HepG2 (cell line): Measurements from ENCODE around the gene PDRG1. TPM values are rescaled to one million over a fixed set of nuclear protein-coding genes. Genes with fewer than 3 reads are reported as not detected.

Source experiments
- ATAC-seq: fragments of 200-7000 bp; cut with Tn5 transposase; 3 replicates; pipeline ENCODE4 v1.9.1; 2020; ENCODE audit warnings: mild to moderate bottlenecking, moderate library complexity
- BruUV-seq: library from RNA; stranded (reverse); fragments of 400-500 nt; replicated peaks from 2 replicates; lab custom pipeline; 2021; lab: Mats Ljungman, UMichigan
- CTCF ChIA-PET: fragments of 300-600 bp; formaldehyde crosslinking; extraction: SDS; loops from one replicate; lab custom pipeline; 2021; ENCODE audit warnings: low total read pairs, inconsistent platforms, low intra/inter-chr PET ratio; lab: Yijun Ruan, JAX
- POLR2A ChIA-PET: fragments of 350-600 bp; sonication (Branson Sonifier 250); formaldehyde crosslinking; loops from one replicate; lab custom pipeline; 2020; ENCODE audit warnings: antibody characterized with exemption, inconsistent platforms; lab: Yijun Ruan, JAX
- DNase-seq: peaks from one replicate; pipeline ENCODE4 v3.0.0-alpha.2; 2015; ENCODE audit warnings: low spot score
- FAIRE-seq: peaks from 3 replicates; lab custom pipeline; 2011; peaks lifted over from hg19 to GRCh38; lab: Jason Lieb, UNC
- H2AFZ ChIP-seq: one replicate; pipeline ENCODE4 v1.6.1; 2011; ENCODE audit warnings: low read length, inconsistent platforms
- H3K27ac ChIP-seq: fragments of 300-600 bp; 3 replicates; pipeline ENCODE4 v1.8.0; 2011; ENCODE audit warnings: mixed run types, mild to moderate bottlenecking, mixed read lengths, low read length, inconsistent platforms; ENCODE audit not compliant: insufficient read depth; ENCODE audit errors: extremely low read length
- H3K27me3 ChIP-seq, 2 experiments: fragments of 200-600 bp in 1 of 2; 2 replicates in 1 of 2; 3 replicates in 1 of 2; pipeline versions ENCODE4 v1.6.0 to v1.8.0; 2011; ENCODE audit warnings: low read length in 2 of 2, mild to moderate bottlenecking in 2 of 2, moderate library complexity in 2 of 2, inconsistent platforms in 1 of 2; ENCODE audit not compliant: insufficient read depth in 2 of 2, control insufficient read depth in 1 of 2
- H3K36me3 ChIP-seq, 2 experiments: fragments of 200-600 bp in 1 of 2; replicated peaks in 1 of 2; 2 replicates in 1 of 2; 3 replicates in 1 of 2; pipeline versions ENCODE4 v1.5.1 to v1.8.0; 2011; ENCODE audit warnings: low read length in 2 of 2, inconsistent platforms in 1 of 2; ENCODE audit not compliant: insufficient read depth in 2 of 2, control insufficient read depth in 1 of 2
- H3K4me1 ChIP-seq: 2 replicates; pipeline ENCODE4 v1.5.1; 2012; ENCODE audit warnings: low read length, inconsistent platforms; ENCODE audit not compliant: insufficient read depth
- H3K4me2 ChIP-seq: 2 replicates; pipeline ENCODE4 v1.6.0; 2011; ENCODE audit warnings: low read depth, low read length, inconsistent platforms
- H3K4me3 ChIP-seq, 3 experiments: fragments of 200-600 bp in 1 of 3; sonication (generic), shearing (Covaris generic) in 1 of 3; replicated peaks in 1 of 3; 2 replicates each; pipeline ENCODE4 v1.5.1; 2011 to 2016; ENCODE audit warnings: low read length in 3 of 3, inconsistent platforms in 2 of 3, low read depth in 2 of 3, mild to moderate bottlenecking in 2 of 3, control low read depth in 1 of 3, mixed read lengths in 1 of 3; ENCODE audit not compliant: insufficient read depth in 1 of 3
- H3K79me2 ChIP-seq: one replicate; pipeline ENCODE4 v1.6.1; 2011; ENCODE audit warnings: low read length, inconsistent platforms; ENCODE audit not compliant: insufficient read depth
- H3K9ac ChIP-seq: 2 replicates; pipeline ENCODE4 v1.6.0; 2011; ENCODE audit warnings: mild to moderate bottlenecking, low read depth, low read length, inconsistent platforms; ENCODE audit not compliant: insufficient read depth
- H3K9me3 ChIP-seq: 2 replicates; pipeline ENCODE4 v1.5.1; 2012; ENCODE audit warnings: mild to moderate bottlenecking, low read length
- H4K20me1 ChIP-seq: 2 replicates; pipeline ENCODE4 v1.6.0; 2011; ENCODE audit warnings: inconsistent platforms, mild to moderate bottlenecking, low read length, moderate library complexity; ENCODE audit not compliant: insufficient read depth
- ELF4 ChIP-seq: sonication (generic); formaldehyde crosslinking; IDR thresholded peaks from 2 replicates; pipeline ENCODE4 v1.5.0; 2020; ENCODE audit warnings: missing genetic modification reagents, mild to moderate bottlenecking, moderate library complexity, borderline replicate concordance
- MEIS2 ChIP-seq: sonication (generic); formaldehyde crosslinking; IDR thresholded peaks from 2 replicates; pipeline ENCODE4 v1.9.0; 2021; ENCODE audit warnings: mild to moderate bottlenecking, missing genetic modification reagents
- SP5 ChIP-seq: IDR thresholded peaks from 2 replicates; pipeline ENCODE4 v1.6.1; 2016; ENCODE audit warnings: low read depth, borderline replicate concordance
- ZBTB21 ChIP-seq: sonication (generic); formaldehyde crosslinking; IDR thresholded peaks from 2 replicates; pipeline ENCODE4 v1.4.0; 2020; ENCODE audit warnings: missing genetic modification reagents
- ZBTB8A ChIP-seq: sonication (generic); formaldehyde crosslinking; IDR thresholded peaks from 2 replicates; pipeline ENCODE4 v1.4.0; 2020; ENCODE audit warnings: mild to moderate bottlenecking, low read depth, missing genetic modification reagents, borderline replicate concordance
- ZFP82 ChIP-seq: sonication (generic); formaldehyde crosslinking; IDR thresholded peaks from 2 replicates; pipeline ENCODE4 v1.5.1; 2020; ENCODE audit warnings: mild to moderate bottlenecking, missing genetic modification reagents, borderline replicate concordance
- ZNF430 ChIP-seq: sonication (generic); formaldehyde crosslinking; IDR thresholded peaks from 2 replicates; pipeline ENCODE4 v1.9.0; 2021; ENCODE audit warnings: mild to moderate bottlenecking, missing genetic modification reagents
- ZNF557 ChIP-seq: sonication (generic); formaldehyde crosslinking; IDR thresholded peaks from 2 replicates; pipeline ENCODE4 v1.4.0; 2020; ENCODE audit warnings: missing genetic modification reagents
- ZNF652 ChIP-seq: IDR thresholded peaks from 2 replicates; pipeline ENCODE4 v1.6.1; 2016; ENCODE audit warnings: low read depth, borderline replicate concordance
- WGBS: methylation state at CpG from one replicate; pipeline ENCODE4 v1.1.6; 2017; ENCODE audit warnings: low lambda C conversion rate; 5-methylcytosine and 5-hydroxymethylcytosine counted together
- in situ Hi-C: cut with HindIII; loops from 2 replicates; pipeline ENCODE4 v1.10.0; 2017; ENCODE audit warnings: low pct_unique_long_range_greater_than_20kb; ENCODE audit not compliant: extremely low pct_ligation_motif_present
- intact Hi-C: fragments of 100-400 bp; cut with micrococcal nuclease; formaldehyde crosslinking; loops from one replicate; pipeline ENCODE4 v1.10.0; 2022; ENCODE audit not compliant: unreplicated experiment
- polyA plus RNA-seq, 8 experiments: library from polyadenylated mRNA; depleted of rRNA in 3 of 8; stranded (reverse) in 7 of 8; unstranded in 1 of 8; fragments of >200 nt; fragmentation: Illumina TruSeq in 4 of 8; extraction: Trizol in 4 of 8; gene quantifications; 2 replicates each; pipeline versions ENCODE4 v1.2.1 to v1.2.3, GENCODE V29; 2011 to 2016; ENCODE audit warnings: low read depth in 4 of 8, missing spikeins in 1 of 8, mixed read lengths in 1 of 8; ENCODE audit not compliant: insufficient read depth in 1 of 8
- total RNA-seq, 5 experiments: library from RNA; depleted of rRNA; stranded (reverse); fragments of >200 nt; fragmentation: Illumina TruSeq; extraction: Trizol; gene quantifications; 2 replicates each; pipeline ENCODE4 v1.2.3, GENCODE V29; 2016; ENCODE audit warnings: low read depth in 1 of 5
- TF ChIP-seq, protein P1 (sequence below): sonication (generic); formaldehyde crosslinking; IDR thresholded peaks from 2 replicates; pipeline ENCODE4 v1.4.0; 2020; ENCODE audit warnings: mild to moderate bottlenecking, missing genetic modification reagents

Gene PDRG1
- total and polyA plus RNA-seq, 2 of the 13 experiments (the other 11 are each of a cell fraction or from before 2014, with no cell fraction given), result 16.6 to 18.0 TPM

GRCh38 chr20:31919410-31920155 lies 32.3 kb downstream of the PDRG1 start (continued):
- TF ChIP-seq ZBTB8A (CRISPR knock-in tag), result no peak
- TF ChIP-seq, all 625 proteins: peak for 0

- whole genome bisulfite sequencing, result 2% methylated on average over 7 of the region's 7 CpGs
- no peak overlapping the region for H3K4me3 ChIP-seq
- CTCF ChIA-PET, result no interaction called here
- BruUV-seq, result no TSS peak
- no peaks in the 10 kb centered on the region for H3K79me2 ChIP-seq
- DNase-seq (no peak), ATAC-seq (no peak), FAIRE-seq (no peak)
- H3K36me3 ChIP-seq, result no peaks in the 10 kb centered on the region
- H3K9ac ChIP-seq, result no peak overlapping the region
- H2AFZ ChIP-seq, result no peak overlapping the region
- TF ChIP-seq ELF4 (CRISPR knock-in tag), result no peak
- TF ChIP-seq ZNF652, result no peak
- no peak for TF ChIP-seq SP5 (CRISPR knock-in tag)
- TF ChIP-seq MEIS2 (CRISPR knock-in tag), result no peak
- TF ChIP-seq, protein P1, sequence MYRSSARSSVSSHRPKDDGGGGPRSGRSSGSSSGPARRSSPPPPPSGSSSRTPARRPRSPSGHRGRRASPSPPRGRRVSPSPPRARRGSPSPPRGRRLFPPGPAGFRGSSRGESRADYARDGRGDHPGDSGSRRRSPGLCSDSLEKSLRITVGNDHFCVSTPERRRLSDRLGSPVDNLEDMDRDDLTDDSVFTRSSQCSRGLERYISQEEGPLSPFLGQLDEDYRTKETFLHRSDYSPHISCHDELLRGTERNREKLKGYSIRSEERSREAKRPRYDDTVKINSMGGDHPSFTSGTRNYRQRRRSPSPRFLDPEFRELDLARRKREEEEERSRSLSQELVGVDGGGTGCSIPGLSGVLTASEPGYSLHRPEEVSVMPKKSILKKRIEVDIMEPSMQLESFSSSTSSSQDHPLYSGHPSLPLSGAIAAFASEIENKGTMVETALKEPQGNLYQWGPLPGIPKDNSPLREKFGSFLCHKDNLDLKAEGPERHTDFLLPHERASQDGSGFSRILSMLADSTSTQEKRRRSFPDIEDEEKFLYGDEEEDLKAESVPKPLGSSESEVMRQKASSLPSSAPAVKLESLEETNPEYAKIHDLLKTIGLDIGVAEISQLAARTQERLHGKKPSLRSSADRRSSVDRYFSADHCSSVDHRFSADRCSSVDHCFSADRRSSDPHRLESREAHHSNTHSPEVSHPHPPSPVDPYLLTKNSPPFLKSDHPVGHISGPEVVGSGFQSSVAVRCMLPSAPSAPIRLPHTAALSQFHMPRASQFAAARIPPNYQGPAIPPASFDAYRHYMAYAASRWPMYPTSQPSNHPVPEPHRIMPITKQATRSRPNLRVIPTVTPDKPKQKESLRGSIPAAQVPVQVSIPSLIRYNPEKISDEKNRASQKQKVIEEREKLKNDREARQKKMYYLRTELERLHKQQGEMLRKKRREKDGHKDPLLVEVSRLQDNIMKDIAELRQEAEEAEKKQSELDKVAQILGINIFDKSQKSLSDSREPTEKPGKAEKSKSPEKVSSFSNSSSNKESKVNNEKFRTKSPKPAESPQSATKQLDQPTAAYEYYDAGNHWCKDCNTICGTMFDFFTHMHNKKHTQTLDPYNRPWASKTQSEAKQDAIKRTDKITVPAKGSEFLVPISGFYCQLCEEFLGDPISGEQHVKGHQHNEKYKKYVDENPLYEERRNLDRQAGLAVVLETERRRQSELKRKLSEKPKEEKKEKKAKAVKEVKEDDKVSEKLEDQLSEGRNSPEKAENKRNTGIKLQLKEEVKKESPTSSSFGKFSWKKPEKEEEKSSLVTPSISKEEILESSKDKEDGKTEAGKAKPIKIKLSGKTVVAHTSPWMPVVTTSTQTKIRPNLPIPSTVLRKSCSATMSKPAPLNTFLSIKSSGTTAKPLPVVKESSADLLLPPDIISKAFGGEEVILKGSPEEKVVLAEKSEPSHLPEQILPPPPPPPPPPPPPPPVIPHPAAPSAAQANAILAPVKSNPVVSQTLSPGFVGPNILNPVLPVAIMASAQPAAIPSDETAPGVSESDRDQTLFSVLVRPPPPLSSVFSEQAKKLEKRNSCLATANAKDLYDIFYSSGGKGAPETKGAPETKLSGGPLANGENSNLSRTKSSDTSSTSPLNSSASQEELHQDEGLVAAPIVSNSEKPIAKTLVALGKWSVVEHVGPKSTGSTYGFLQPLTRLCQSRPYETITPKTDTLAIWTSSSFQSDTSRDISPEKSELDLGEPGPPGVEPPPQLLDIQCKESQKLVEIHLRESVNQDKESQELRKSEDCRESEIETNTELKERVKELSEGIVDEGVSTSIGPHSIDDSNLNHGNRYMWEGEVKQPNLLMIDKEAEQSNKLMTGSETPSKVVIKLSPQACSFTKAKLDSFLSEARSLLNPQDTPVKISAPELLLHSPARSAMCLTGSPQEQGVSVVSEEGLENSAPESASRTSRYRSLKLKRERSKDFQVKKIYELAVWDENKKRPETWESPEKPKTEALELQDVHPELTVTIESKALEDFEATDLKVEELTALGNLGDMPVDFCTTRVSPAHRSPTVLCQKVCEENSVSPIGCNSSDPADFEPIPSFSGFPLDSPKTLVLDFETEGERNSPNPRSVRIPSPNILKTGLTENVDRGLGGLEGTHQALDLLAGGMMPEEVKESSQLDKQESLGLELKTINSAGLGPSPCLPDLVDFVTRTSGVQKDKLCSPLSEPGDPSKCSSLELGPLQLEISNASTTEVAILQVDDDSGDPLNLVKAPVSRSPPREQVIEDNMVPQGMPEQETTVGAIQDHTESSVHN, result no peak
- no peak for TF ChIP-seq ZBTB21 (CRISPR knock-in tag)
- TF ChIP-seq ZNF430 (CRISPR knock-in tag), result no peak
- no peak for TF ChIP-seq ZFP82 (CRISPR knock-in tag)
- no peak for TF ChIP-seq ZNF557 (CRISPR knock-in tag)
- H3K4me2 ChIP-seq, result no peak overlapping the region
- H3K27me3 ChIP-seq, result peaks cover 10 to 70% of the 10 kb centered on the region in 2 experiments
- H3K9me3 ChIP-seq, result no peaks in the 10 kb centered on the region
- no peak overlapping the region for H3K27ac ChIP-seq
- H4K20me1 ChIP-seq, result no peaks in the 10 kb centered on the region
- no peaks in the 10 kb centered on the region for H3K4me1 ChIP-seq
- in situ Hi-C loops, result no loop called here
- intact Hi-C loops, result no loop called here
- POLR2A ChIA-PET, result no interaction called here
Observed at GRCh38 chr20:31918466-31919105, 33.3 kb downstream of the PDRG1 start.
